ENCODE results near the gene LINC00237. TPM values are rescaled to one million over a fixed set of nuclear protein-coding genes. Genes with fewer than 3 reads are reported as not detected.

Gene LINC00237
- total RNA-seq, 3 donors from 2014 or later (not counting 1 experiment from before 2014, with no cell fraction given): not detected

GRCh38 chr20:21134883-21135493 lies 28.8 kb upstream of the LINC00237 start:
- no peaks in the 10 kb centered on the region for H3K9me3 ChIP-seq (ENCODE audit: control insufficient read depth, insufficient read depth, low read length)
- no peak overlapping the region for H3K27ac ChIP-seq (ENCODE audit: low read length)
- H3K4me3 ChIP-seq (ENCODE audit: low read length): no peak overlapping the region
- Mint-ChIP-seq H3K27me3 (ENCODE audit: low read depth in 2 of 2) (no peaks in the 10 kb centered on the region), H3K4me3 (no peak overlapping the region), H3K4me1 (no peaks in the 10 kb centered on the region), H3K36me3 (peaks cover 13% of the 10 kb centered on the region), H3K27ac (no peak overlapping the region), H3K9me3 (no peaks in the 10 kb centered on the region)
- no peak for TF ChIP-seq CTCF (IDR thresholded peaks at IDR 0.05)
- ATAC-seq: no peak
- peaks cover 16% of the 10 kb centered on the region for H3K36me3 ChIP-seq (ENCODE audit: control insufficient read depth, insufficient read depth, low read length)
- intact Hi-C loops (cut with micrococcal nuclease): no loop called here
- WGBS (ENCODE audit: insufficient coverage): 91% methylated on average over 10 of the region's 10 CpGs
- no peaks in the 10 kb centered on the region for H3K27me3 ChIP-seq (ENCODE audit: control insufficient read depth, insufficient read depth, low read length)
- DNase-seq: no peak
- H3K4me1 ChIP-seq (ENCODE audit: control insufficient read depth, insufficient read depth, low read length): no peaks in the 10 kb centered on the region

- intact Hi-C loops (cut with micrococcal nuclease): no loop called here
Measured at GRCh38 chr20:21133917-21134622, 27.9 kb upstream of the LINC00237 start.

DNA sequence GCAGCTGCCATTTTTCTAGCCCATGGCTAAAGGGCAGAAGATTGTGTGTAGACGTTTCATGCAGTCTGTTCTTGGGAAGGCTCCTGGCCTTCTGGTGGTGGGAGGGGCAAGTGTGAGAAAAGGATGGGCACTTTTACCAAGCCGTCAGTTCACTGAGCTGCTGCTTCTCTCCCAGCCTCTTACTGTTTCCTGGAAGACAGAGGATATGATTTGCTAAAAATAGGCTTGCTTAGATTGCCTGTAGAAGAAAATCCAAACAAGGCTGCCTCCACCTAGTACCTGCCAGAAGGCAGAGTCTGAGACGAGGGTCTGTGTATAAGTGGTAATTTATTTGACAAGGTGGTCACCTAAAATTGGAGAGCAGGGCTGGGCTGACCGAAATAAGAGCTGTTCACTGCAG lies 27.2 kb upstream of the LINC00237 start:
- Histone ChIP-seq H3K36me3 (ENCODE audit: control insufficient read depth, insufficient read depth, low read length) (peaks cover 15% of the 10 kb centered on the region), H3K27ac (ENCODE audit: low read length) (no peak overlapping the region), H3K9me3 (ENCODE audit: control insufficient read depth, insufficient read depth, low read length) (no peaks in the 10 kb centered on the region), H3K27me3 (ENCODE audit: control insufficient read depth, insufficient read depth, low read length) (no peaks in the 10 kb centered on the region), H3K4me1 (ENCODE audit: control insufficient read depth, insufficient read depth, low read length) (no peaks in the 10 kb centered on the region), H3K4me3 (ENCODE audit: low read length) (no peak overlapping the region)
- H3K27ac Mint-ChIP-seq: no peak overlapping the region
- intact Hi-C loops (cut with micrococcal nuclease): no loop called here
- DNase-seq (no peak), ATAC-seq (no peak)
- TF ChIP-seq CTCF (IDR thresholded peaks at IDR 0.05): no peak
- H3K27me3 Mint-ChIP-seq (ENCODE audit: low read depth in 2 of 2): no peaks in the 10 kb centered on the region
- H3K9me3 Mint-ChIP-seq: no peaks in the 10 kb centered on the region
- 89% methylated on average over 4 of the region's 4 CpGs for WGBS (ENCODE audit: insufficient coverage)
- no peak overlapping the region for H3K4me3 Mint-ChIP-seq
- peaks cover 12% of the 10 kb centered on the region for H3K36me3 Mint-ChIP-seq
- H3K4me1 Mint-ChIP-seq: peaks cover 0 to 8% of the 10 kb centered on the region in 2 donors

More at GRCh38 chr20:21133917-21134622, 27.9 kb upstream of the LINC00237 start:
- Histone ChIP-seq H3K4me1 (ENCODE audit: control insufficient read depth, insufficient read depth, low read length) (no peaks in the 10 kb centered on the region), H3K9me3 (ENCODE audit: control insufficient read depth, insufficient read depth, low read length) (no peaks in the 10 kb centered on the region), H3K27me3 (ENCODE audit: control insufficient read depth, insufficient read depth, low read length) (no peaks in the 10 kb centered on the region), H3K36me3 (ENCODE audit: control insufficient read depth, insufficient read depth, low read length) (peaks cover 16% of the 10 kb centered on the region), H3K27ac (ENCODE audit: low read length) (no peak overlapping the region), H3K4me3 (ENCODE audit: low read length) (no peak overlapping the region)
- DNase-seq (no peak), ATAC-seq (no peak)
- TF ChIP-seq CTCF (IDR thresholded peaks at IDR 0.05): no peak
- Mint-ChIP-seq H3K4me3 (no peak overlapping the region), H3K36me3 (peaks cover 13% of the 10 kb centered on the region), H3K27ac (no peak overlapping the region), H3K9me3 (no peaks in the 10 kb centered on the region), H3K4me1 (peaks cover 0 to 1% of the 10 kb centered on the region in 2 donors), H3K27me3 (ENCODE audit: low read depth in 2 of 2) (no peaks in the 10 kb centered on the region)
- 88% methylated on average over 14 of the region's 16 CpGs for WGBS (ENCODE audit: insufficient coverage)
